KMS-11 (cell line): Measurements from ENCODE around the gene MT4.

Experiments
- H2AFZ ChIP-seq: fragments of 200-600 bp; sonication (generic); 2 replicates; pipeline ENCODE4 v1.6.1; 2016; ENCODE audit warnings: antibody characterized with exemption, mixed run types, low read depth
- H3K27ac ChIP-seq: fragments of 200-600 bp; sonication (generic); 2 replicates; pipeline ENCODE4 v1.6.1; 2016; ENCODE audit warnings: mild to moderate bottlenecking, mixed run types
- H3K27me3 ChIP-seq: fragments of 200-600 bp; sonication (generic); 2 replicates; pipeline ENCODE4 v1.6.1; 2017; ENCODE audit warnings: mild to moderate bottlenecking, low read depth, mixed run types, moderate library complexity; ENCODE audit not compliant: insufficient read depth
- H3K36me3 ChIP-seq: fragments of 200-600 bp; sonication (generic); 2 replicates; pipeline ENCODE4 v1.6.1; 2017; ENCODE audit warnings: mild to moderate bottlenecking, mixed run types; ENCODE audit not compliant: insufficient read depth
- H3K4me1 ChIP-seq: fragments of 200-600 bp; sonication (generic); 2 replicates; pipeline ENCODE4 v1.6.1; 2016; ENCODE audit warnings: mild to moderate bottlenecking, low read depth, mixed run types; ENCODE audit not compliant: poor library complexity, severe bottlenecking
- H3K4me2 ChIP-seq: fragments of 200-600 bp; sonication (generic); 2 replicates; pipeline ENCODE4 v1.7.0; 2016; ENCODE audit warnings: mild to moderate bottlenecking, mixed run types
- H3K4me3 ChIP-seq: fragments of 200-600 bp; sonication (generic); IDR thresholded peaks from 2 replicates; pipeline ENCODE4 v1.6.1; 2017; ENCODE audit warnings: low read depth, low read length, mixed read lengths; ENCODE audit not compliant: insufficient read depth
- H3K79me2 ChIP-seq: fragments of 200-600 bp; sonication (generic); 2 replicates; pipeline ENCODE4 v1.6.1; 2016; ENCODE audit warnings: low read depth, mixed run types; ENCODE audit not compliant: insufficient read depth
- H3K9ac ChIP-seq: fragments of 200-600 bp; sonication (generic); 2 replicates; pipeline ENCODE4 v1.6.1; 2016; ENCODE audit warnings: mild to moderate bottlenecking, mixed run types
- H4K20me1 ChIP-seq: fragments of 200-600 bp; sonication (generic); 2 replicates; pipeline ENCODE4 v1.6.1; 2016; ENCODE audit warnings: mild to moderate bottlenecking, mixed run types; ENCODE audit not compliant: insufficient read depth
- TF ChIP-seq, protein P1 (sequence below): fragments of 200-600 bp; sonication (generic); conservative IDR thresholded peaks from 2 replicates; pipeline ENCODE4 v1.6.1; 2017; ENCODE audit warnings: low read depth, mild to moderate bottlenecking, antibody characterized with exemption, low read length, moderate library complexity, mixed read lengths

The MT4 gene

GRCh38 chr16:56551796-56552738, 12.8 kb upstream of the MT4 start:
- TF ChIP-seq, protein P1, sequence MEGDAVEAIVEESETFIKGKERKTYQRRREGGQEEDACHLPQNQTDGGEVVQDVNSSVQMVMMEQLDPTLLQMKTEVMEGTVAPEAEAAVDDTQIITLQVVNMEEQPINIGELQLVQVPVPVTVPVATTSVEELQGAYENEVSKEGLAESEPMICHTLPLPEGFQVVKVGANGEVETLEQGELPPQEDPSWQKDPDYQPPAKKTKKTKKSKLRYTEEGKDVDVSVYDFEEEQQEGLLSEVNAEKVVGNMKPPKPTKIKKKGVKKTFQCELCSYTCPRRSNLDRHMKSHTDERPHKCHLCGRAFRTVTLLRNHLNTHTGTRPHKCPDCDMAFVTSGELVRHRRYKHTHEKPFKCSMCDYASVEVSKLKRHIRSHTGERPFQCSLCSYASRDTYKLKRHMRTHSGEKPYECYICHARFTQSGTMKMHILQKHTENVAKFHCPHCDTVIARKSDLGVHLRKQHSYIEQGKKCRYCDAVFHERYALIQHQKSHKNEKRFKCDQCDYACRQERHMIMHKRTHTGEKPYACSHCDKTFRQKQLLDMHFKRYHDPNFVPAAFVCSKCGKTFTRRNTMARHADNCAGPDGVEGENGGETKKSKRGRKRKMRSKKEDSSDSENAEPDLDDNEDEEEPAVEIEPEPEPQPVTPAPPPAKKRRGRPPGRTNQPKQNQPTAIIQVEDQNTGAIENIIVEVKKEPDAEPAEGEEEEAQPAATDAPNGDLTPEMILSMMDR = no peak
- H2AFZ ChIP-seq = no peak overlapping the region

DNA sequence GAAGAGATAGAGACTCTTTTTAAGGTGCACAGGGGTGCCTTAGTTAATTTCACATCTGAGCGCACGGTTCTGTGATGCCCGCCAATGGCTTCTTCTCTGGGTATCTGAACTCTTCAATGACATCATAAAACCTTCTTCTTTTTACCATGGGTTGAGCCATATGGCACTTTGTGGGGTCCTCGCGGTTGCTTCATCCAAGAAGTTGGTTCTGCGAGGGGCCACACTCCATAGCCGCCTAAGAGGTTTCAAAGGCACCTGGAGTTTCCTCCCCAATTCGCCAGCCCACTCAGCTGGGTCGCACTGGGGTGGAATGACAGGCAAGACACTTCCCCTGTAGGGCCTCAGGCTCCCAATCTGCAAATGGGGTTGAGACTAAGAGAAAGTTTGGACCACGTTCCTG, 10.4 kb upstream of the MT4 start:
- Histone ChIP-seq H4K20me1 (no peaks in the 10 kb centered on the region), H3K27me3 (no peaks in the 10 kb centered on the region), H3K79me2 (no peaks in the 10 kb centered on the region), H3K4me3 (no peak overlapping the region), H3K4me1 (peaks cover 4% of the 10 kb centered on the region), H3K27ac (no peak overlapping the region), H3K4me2 (no peak overlapping the region), H3K36me3 (no peaks in the 10 kb centered on the region), H3K9ac (no peak overlapping the region), H2AFZ (no peak overlapping the region)
- TF ChIP-seq, protein P1 = no peak

More at GRCh38 chr16:56551796-56552738, 12.8 kb upstream of the MT4 start:
- Histone ChIP-seq H3K27ac (no peak overlapping the region), H3K36me3 (no peaks in the 10 kb centered on the region), H3K4me1 (peaks cover 27% of the 10 kb centered on the region), H4K20me1 (no peaks in the 10 kb centered on the region), H3K9ac (no peak overlapping the region), H3K4me3 (no peak overlapping the region), H3K4me2 (no peak overlapping the region), H3K79me2 (no peaks in the 10 kb centered on the region), H3K27me3 (no peaks in the 10 kb centered on the region)

- Histone ChIP-seq H3K79me2 (no peaks in the 10 kb centered on the region), H3K27ac (no peak overlapping the region), H4K20me1 (no peaks in the 10 kb centered on the region), H3K4me2 (no peak overlapping the region), H3K27me3 (no peaks in the 10 kb centered on the region), H3K4me3 (no peak overlapping the region), H3K4me1 (no peaks in the 10 kb centered on the region), H2AFZ (no peak overlapping the region; the same call in 1 of the 2 replicates), H3K36me3 (no peaks in the 10 kb centered on the region), H3K9ac (no peak overlapping the region)
- TF ChIP-seq, protein P1 = no peak
Observed at GRCh38 chr16:56558024-56558747, 6.7 kb upstream of the MT4 start.

DNA sequence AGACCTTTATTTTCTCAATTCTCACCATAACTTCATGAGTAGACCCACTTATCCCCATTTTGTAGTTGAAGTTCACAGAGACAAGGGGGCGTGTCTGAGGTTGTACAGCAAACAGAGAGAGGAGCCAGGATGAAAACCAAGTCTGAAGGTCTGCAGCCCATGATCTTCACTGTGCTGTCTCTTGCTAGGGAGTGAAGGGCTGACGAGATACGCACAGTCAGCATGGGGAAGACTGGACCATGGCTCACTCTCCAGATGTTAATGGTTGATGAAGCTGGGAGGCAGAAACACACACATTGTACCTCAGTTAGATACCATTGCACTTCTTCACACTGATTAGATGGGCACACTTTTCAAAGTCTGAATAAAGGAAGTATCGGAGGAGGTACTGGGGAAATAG, 5.8 kb upstream of the MT4 start:
- no peaks in the 10 kb centered on the region for H4K20me1 ChIP-seq
- H3K4me1 ChIP-seq = no peaks in the 10 kb centered on the region
- TF ChIP-seq, protein P1 = no peak
- no peaks in the 10 kb centered on the region for H3K79me2 ChIP-seq
- no peaks in the 10 kb centered on the region for H3K36me3 ChIP-seq
- H3K9ac ChIP-seq = no peak overlapping the region
- no peak overlapping the region for H3K27ac ChIP-seq
- H3K4me3 ChIP-seq = no peak overlapping the region
- no peaks in the 10 kb centered on the region for H3K27me3 ChIP-seq
- H2AFZ ChIP-seq = no peak overlapping the region
- H3K4me2 ChIP-seq = no peak overlapping the region
